GM23338 (cell line): ENCODE data around the gene SMARCE1. TPM values are rescaled to one million over a fixed set of nuclear protein-coding genes. Genes with fewer than 3 reads are reported as not detected.

Experiments used
- ATAC-seq: fragments of 200-7000 bp; cut with Tn5 transposase; 3 replicates; pipeline ENCODE4 v1.9.1; 2020
- DNase-seq: peaks from one replicate; pipeline ENCODE4 v3.0.0-alpha.2; 2015; ENCODE audit warnings: low spot score
- H2AFZ ChIP-seq: fragments of 200-600 bp; sonication (generic); 2 replicates; pipeline ENCODE4 v1.8.0; 2016; ENCODE audit warnings: antibody characterized with exemption, mild to moderate bottlenecking, moderate library complexity
- H3F3A ChIP-seq: fragments of 200-600 bp; sonication (generic); replicated peaks from 2 replicates; pipeline ENCODE4 v1.8.0; 2017; ENCODE audit warnings: antibody characterized with exemption, mixed run types, low read depth
- H3K27ac ChIP-seq: fragments of 200-600 bp; sonication (generic); 2 replicates; pipeline ENCODE4 v1.6.1; 2016; ENCODE audit warnings: low read depth
- H3K27me3 ChIP-seq: fragments of 200-600 bp; sonication (generic); 2 replicates; pipeline ENCODE4 v1.8.0; 2016; ENCODE audit warnings: mild to moderate bottlenecking, mixed run types, moderate library complexity; ENCODE audit not compliant: insufficient read depth
- H3K36me3 ChIP-seq: fragments of 200-600 bp; sonication (generic); 2 replicates; pipeline ENCODE4 v1.8.0; 2016; ENCODE audit warnings: mild to moderate bottlenecking; ENCODE audit not compliant: insufficient read depth
- H3K4me1 ChIP-seq: fragments of 200-600 bp; sonication (generic); 2 replicates; pipeline ENCODE4 v1.8.0; 2016; ENCODE audit warnings: mild to moderate bottlenecking, moderate library complexity; ENCODE audit not compliant: insufficient read depth
- H3K4me2 ChIP-seq: fragments of 200-600 bp; sonication (generic); 2 replicates; pipeline ENCODE4 v1.7.1; 2017; ENCODE audit warnings: mixed run types
- H3K4me3 ChIP-seq: fragments of 200-600 bp; sonication (generic); 2 replicates; pipeline ENCODE4 v1.6.1; 2016; ENCODE audit warnings: mixed run types
- H3K79me2 ChIP-seq: fragments of 200-600 bp; sonication (generic); replicated peaks from 2 replicates; pipeline ENCODE4 v1.8.0; 2017; ENCODE audit warnings: mild to moderate bottlenecking; ENCODE audit not compliant: insufficient read depth
- H3K9me2 ChIP-seq: fragments of 200-600 bp; sonication (generic); 2 replicates; pipeline ENCODE4 v1.8.0; 2017; ENCODE audit not compliant: insufficient read depth
- H4K20me1 ChIP-seq: fragments of 200-600 bp; sonication (generic); replicated peaks from 2 replicates; pipeline ENCODE4 v1.8.0; 2017; ENCODE audit warnings: mild to moderate bottlenecking; ENCODE audit not compliant: insufficient read depth
- H3K27ac Mint-ChIP-seq: 2 replicates; pipeline ENCODE4 v1.8.0; 2020; ENCODE audit warnings: inconsistent platforms, mild to moderate bottlenecking, moderate library complexity, mixed read lengths
- H3K27me3 Mint-ChIP-seq: 3 replicates; pipeline ENCODE4 v1.8.0; 2022; ENCODE audit warnings: low read depth, mild to moderate bottlenecking, moderate library complexity, mixed read lengths, inconsistent platforms; ENCODE audit not compliant: insufficient read depth, poor library complexity
- H3K36me3 Mint-ChIP-seq: 3 replicates; pipeline ENCODE4 v1.8.0; 2021; ENCODE audit warnings: low read depth, mild to moderate bottlenecking, inconsistent platforms, moderate library complexity, mixed read lengths
- H3K4me1 Mint-ChIP-seq: 3 replicates; pipeline ENCODE4 v1.8.0; 2020; ENCODE audit warnings: mild to moderate bottlenecking, inconsistent platforms, mixed read lengths
- H3K4me3 Mint-ChIP-seq: 3 replicates; pipeline ENCODE4 v1.8.0; 2021; ENCODE audit warnings: moderate library complexity, mild to moderate bottlenecking, inconsistent platforms, mixed read lengths
- H3K9me3 Mint-ChIP-seq: 3 replicates; pipeline ENCODE4 v1.8.0; 2020; ENCODE audit warnings: moderate library complexity, mild to moderate bottlenecking, inconsistent platforms, mixed read lengths
- CREB1 ChIP-seq: fragments of 250-450 bp; sonication (Bioruptor Pico); IDR thresholded peaks from 2 replicates; pipeline ENCODE4 v1.5.0; 2020; ENCODE audit warnings: low read depth, mild to moderate bottlenecking, moderate library complexity
- CTCF ChIP-seq, 2 experiments: fragments of 200-600 bp in 1 of 2; sonication (generic) in 1 of 2; conservative IDR thresholded peaks; 2 replicates each; pipeline versions ENCODE4 v1.5.1 to v1.6.1; 2016 to 2017; ENCODE audit warnings: antibody characterized with exemption in 2 of 2, low read depth in 2 of 2, mild to moderate bottlenecking in 2 of 2, moderate library complexity in 1 of 2
- ETS1 ChIP-seq: IDR thresholded peaks from 2 replicates; pipeline ENCODE4 v1.6.1; 2016; ENCODE audit warnings: antibody characterized with exemption
- EZH2 ChIP-seq: fragments of 200-600 bp; sonication (generic); IDR thresholded peaks from one replicate; pipeline ENCODE4 v1.8.0; 2017; ENCODE audit warnings: antibody characterized with exemption, mild to moderate bottlenecking, low read depth; ENCODE audit not compliant: unreplicated experiment
- EZH2phosphoT487 ChIP-seq: fragments of 200-600 bp; sonication (generic); IDR thresholded peaks from one replicate; pipeline ENCODE4 v1.8.1; 2018; ENCODE audit warnings: antibody characterized with exemption; ENCODE audit not compliant: unreplicated experiment
- JUNB ChIP-seq: IDR thresholded peaks from one replicate; pipeline ENCODE4 v1.6.1; 2016; ENCODE audit warnings: antibody characterized with exemption; ENCODE audit not compliant: unreplicated experiment
- NANOG ChIP-seq: IDR thresholded peaks from 2 replicates; pipeline ENCODE4 v1.6.1; 2016; ENCODE audit warnings: antibody characterized with exemption, borderline replicate concordance
- POLR2AphosphoS5 ChIP-seq: IDR thresholded peaks from 2 replicates; pipeline ENCODE4 v1.6.1; 2016; ENCODE audit warnings: antibody characterized with exemption, low read depth
- REST ChIP-seq: IDR thresholded peaks from one replicate; pipeline ENCODE4 v1.6.1; 2018; ENCODE audit warnings: antibody characterized with exemption; ENCODE audit not compliant: unreplicated experiment
- STAT1 ChIP-seq: IDR thresholded peaks from one replicate; pipeline ENCODE4 v1.6.1; 2016; ENCODE audit warnings: antibody characterized with exemption; ENCODE audit not compliant: unreplicated experiment
- ZNF114 ChIP-seq: fragments of 250-450 bp; sonication (Bioruptor Pico); IDR thresholded peaks from 2 replicates; pipeline ENCODE4 v1.5.0; 2020; ENCODE audit warnings: mild to moderate bottlenecking, moderate library complexity
- ZNF331 ChIP-seq: fragments of 250-450 bp; sonication (Bioruptor Pico); IDR thresholded peaks from 2 replicates; pipeline ENCODE4 v1.5.0; 2020; ENCODE audit warnings: low read depth, mild to moderate bottlenecking, moderate library complexity
- ZNF462 ChIP-seq: fragments of 250-450 bp; sonication (Bioruptor Pico); IDR thresholded peaks from 2 replicates; pipeline ENCODE4 v1.5.0; 2020; ENCODE audit warnings: mild to moderate bottlenecking, moderate library complexity
- polyA plus RNA-seq: library from polyadenylated mRNA; unstranded; fragments of >200 nt; fragmentation: Nextera tagmentation; extraction: Ambion mirVana; gene quantifications from 2 replicates; pipeline ENCODE4 v1.2.1, GENCODE V29; 2016
- total RNA-seq: library from RNA; depleted of rRNA; stranded (reverse); fragments of >200 nt; shearing (Covaris generic); gene quantifications from 2 replicates; pipeline ENCODE4 v1.2.3, GENCODE V29; 2014

The SMARCE1 gene
- total and polyA plus RNA-seq, 2 experiments from 2014 or later = 101 to 258 TPM

GRCh38 chr17:40582328-40582901 lies 65.2 kb downstream of the SMARCE1 start:
- no peaks in the 10 kb centered on the region for H3F3A ChIP-seq
- ATAC-seq (no peak), DNase-seq (peak; percentile 18)
- H3K27me3 ChIP-seq = no peaks in the 10 kb centered on the region
- H3K9me2 ChIP-seq = peaks cover 16% of the 10 kb centered on the region; the same call in 1 of the 2 replicates
- peaks cover 2% of the 10 kb centered on the region for H3K27me3 Mint-ChIP-seq
- H3K4me1 ChIP-seq = no peaks in the 10 kb centered on the region
- no peak overlapping the region for H3K4me3 ChIP-seq
- TF ChIP-seq ZNF331 (no peak), REST (no peak), EZH2 (no peak), CREB1 (no peak), STAT1 (no peak), NANOG (no peak), ZNF462 (no peak), ETS1 (no peak), EZH2phosphoT487 (no peak), CTCF (conservative IDR thresholded peaks at IDR 0.05; ENCODE audit: low read depth in 2 of 2) (no peak), JUNB (no peak), POLR2AphosphoS5 (no peak), ZNF114 (CRISPR knock-in tag) (no peak)
- H2AFZ ChIP-seq = peak overlapping the region; percentile 81
- no peak overlapping the region for H3K4me3 Mint-ChIP-seq
- H3K27ac Mint-ChIP-seq = no peak overlapping the region
- H3K9me3 Mint-ChIP-seq = peaks cover 14% of the 10 kb centered on the region
- H3K27ac ChIP-seq = no peak overlapping the region
- H3K4me2 ChIP-seq = no peak overlapping the region
- H3K36me3 ChIP-seq = no peaks in the 10 kb centered on the region
- peaks cover 7% of the 10 kb centered on the region for H3K4me1 Mint-ChIP-seq
- no peaks in the 10 kb centered on the region for H3K79me2 ChIP-seq
- H3K36me3 Mint-ChIP-seq = no peaks in the 10 kb centered on the region
- no peaks in the 10 kb centered on the region for H4K20me1 ChIP-seq
